K562 (cell line): ENCODE data around the gene HMX1. TPM values are rescaled to one million over a fixed set of nuclear protein-coding genes. Genes with fewer than 3 reads are reported as not detected.

Source experiments
- ATAC-seq: fragments of 200-7000 bp; cut with Tn5 transposase; 3 replicates; pipeline ENCODE4 v1.9.1; 2020; ENCODE audit warnings: moderate library complexity
- BruUV-seq: library from RNA; stranded (reverse); fragments of 400-500 nt; replicated peaks from 2 replicates; lab custom pipeline; 2021; lab: Mats Ljungman, UMichigan
- CTCF ChIA-PET: fragments of 300-600 bp; formaldehyde crosslinking; extraction: SDS; loops from one replicate; lab custom pipeline; 2021; ENCODE audit warnings: low intra/inter-chr PET ratio; lab: Yijun Ruan, JAX
- POLR2A ChIA-PET: fragments of 300-600, 350-650 bp; sonication (Branson Sonifier 250); formaldehyde crosslinking; extraction: SDS; loops from one replicate; lab custom pipeline; 2021; ENCODE audit warnings: antibody characterized with exemption, inconsistent platforms; lab: Yijun Ruan, JAX
- DNase-seq, 4 experiments: peaks; one replicate each; pipeline versions ENCODE4 v3.0.0 to v3.0.0-alpha.2; 2011 to 2018; ENCODE audit warnings: low spot score in 3 of 4, mixed read lengths in 3 of 4; ENCODE audit errors: extremely low read depth in 1 of 4
- FAIRE-seq: peaks from 2 replicates; lab custom pipeline; 2011; peaks lifted over from hg19 to GRCh38; lab: Jason Lieb, UNC
- H2AFZ ChIP-seq: 2 replicates; pipeline ENCODE4 v1.6.0; 2011; ENCODE audit warnings: low read depth, low read length, control low read depth, inconsistent platforms
- H3K27ac ChIP-seq: fragments of 200-600 bp; 3 replicates; pipeline ENCODE4 v1.8.0; 2011; ENCODE audit warnings: low read depth, mild to moderate bottlenecking, control low read depth, inconsistent platforms, low read length, moderate library complexity, mixed read lengths; ENCODE audit errors: extremely low read depth
- H3K27me3 ChIP-seq, 2 experiments: fragments of 300-600 bp in 1 of 2; 2 replicates in 1 of 2; 3 replicates in 1 of 2; pipeline versions ENCODE4 v1.6.0 to v1.8.0; 2011; ENCODE audit warnings: inconsistent platforms in 2 of 2, low read length in 2 of 2, mild to moderate bottlenecking in 1 of 2, mixed read lengths in 1 of 2, moderate library complexity in 1 of 2; ENCODE audit not compliant: control insufficient read depth in 2 of 2, insufficient read depth in 2 of 2
- H3K36me3 ChIP-seq: fragments of 300-600 bp; 3 replicates; pipeline ENCODE4 v1.8.0; 2011; ENCODE audit warnings: mild to moderate bottlenecking, low read length, inconsistent platforms; ENCODE audit not compliant: control insufficient read depth, insufficient read depth
- H3K4me1 ChIP-seq, 2 experiments: fragments of 200-600 bp in 1 of 2; replicated peaks in 1 of 2; 2 replicates in 1 of 2; 3 replicates in 1 of 2; pipeline versions ENCODE4 v1.5.1 to v1.8.0; 2011; ENCODE audit warnings: inconsistent platforms in 2 of 2, low read length in 2 of 2, mild to moderate bottlenecking in 1 of 2, mixed read lengths in 1 of 2, moderate library complexity in 1 of 2; ENCODE audit not compliant: control insufficient read depth in 2 of 2, insufficient read depth in 2 of 2
- H3K4me2 ChIP-seq: 2 replicates; pipeline ENCODE4 v1.6.1; 2011; ENCODE audit warnings: low read length, control low read depth, inconsistent platforms, mixed read lengths; ENCODE audit not compliant: insufficient read depth
- H3K4me3 ChIP-seq: fragments of 200-600 bp; sonication (generic), shearing (Covaris generic); 2 replicates; pipeline ENCODE4 v1.5.1; 2016; ENCODE audit warnings: control low read depth, inconsistent platforms
- H3K79me2 ChIP-seq: fragments of 200-600 bp; 3 replicates; pipeline ENCODE4 v1.8.0; 2011; ENCODE audit warnings: low read length, inconsistent platforms; ENCODE audit not compliant: control insufficient read depth, insufficient read depth
- H3K9ac ChIP-seq, 2 experiments: 2 replicates each; pipeline versions ENCODE4 v1.6.0 to v1.6.1; 2011; ENCODE audit warnings: low read depth in 2 of 2, low read length in 2 of 2, control low read depth in 1 of 2, inconsistent platforms in 1 of 2, mild to moderate bottlenecking in 1 of 2, mixed read lengths in 1 of 2; ENCODE audit not compliant: insufficient read depth in 1 of 2
- H3K9me1 ChIP-seq: one replicate; pipeline ENCODE4 v1.6.0; 2011; ENCODE audit warnings: inconsistent platforms, mild to moderate bottlenecking, low read length, moderate library complexity; ENCODE audit not compliant: control insufficient read depth, insufficient read depth
- H3K9me3 ChIP-seq: replicated peaks from 2 replicates; pipeline ENCODE4 v1.5.1; 2011; ENCODE audit warnings: low read depth, low read length, inconsistent platforms; ENCODE audit not compliant: control insufficient read depth, insufficient read depth
- H4K20me1 ChIP-seq: replicated peaks from 2 replicates; pipeline ENCODE4 v1.6.1; 2011; ENCODE audit warnings: low read length, inconsistent platforms, mixed read lengths; ENCODE audit not compliant: control insufficient read depth, insufficient read depth
- BMI1 ChIP-seq: fragments of 150-350 bp; IDR thresholded peaks from 2 replicates; pipeline ENCODE4 v1.6.1; 2014; ENCODE audit warnings: low read length
- CBFA2T3 ChIP-seq: fragments of 450-650 bp; IDR thresholded peaks from 2 replicates; pipeline ENCODE4 v1.6.1; 2017
- CEBPG ChIP-seq, 3 experiments: fragments of 200-800 bp in 1 of 3; sonication (Bioruptor generic) in 1 of 3; sonication (generic) in 1 of 3; formaldehyde crosslinking in 1 of 3; IDR thresholded peaks in 2 of 3; conservative IDR thresholded peaks in 1 of 3; 2 replicates each; pipeline versions ENCODE4 v1.6.1 to v1.8.0; 2016 to 2022; ENCODE audit warnings: missing compliant biosample characterization in 2 of 3, missing genetic modification characterization in 2 of 3, mild to moderate bottlenecking in 1 of 3, missing genetic modification reagents in 1 of 3
- ETS2 ChIP-seq: IDR thresholded peaks from 2 replicates; pipeline ENCODE4 v1.6.1; 2016; ENCODE audit warnings: borderline replicate concordance, missing genetic modification characterization, mild to moderate bottlenecking, moderate library complexity, missing compliant biosample characterization; ENCODE audit not compliant: poor library complexity, severe bottlenecking
- HNRNPH1 ChIP-seq: fragments of 200-400 bp; formaldehyde crosslinking; optimal IDR thresholded peaks from 2 replicates; pipeline ENCODE3; 2017; ENCODE audit warnings: low read depth, mild to moderate bottlenecking, low read length, moderate library complexity
- KDM2B ChIP-seq: fragments of 250-450 bp; sonication (Bioruptor Pico); IDR thresholded peaks from 2 replicates; pipeline ENCODE4 v1.8.0; 2021; ENCODE audit warnings: mild to moderate bottlenecking, moderate library complexity
- NEUROD1 ChIP-seq: fragments of 150-350 bp; IDR thresholded peaks from 2 replicates; pipeline ENCODE4 v1.6.1; 2014; ENCODE audit warnings: borderline replicate concordance, low read length, low read depth; ENCODE audit not compliant: partially characterized antibody
- RERE ChIP-seq: sonication (generic); formaldehyde crosslinking; IDR thresholded peaks from 2 replicates; pipeline ENCODE4 v1.8.0; 2023; ENCODE audit warnings: missing genetic modification reagents, mild to moderate bottlenecking, borderline replicate concordance
- SAFB ChIP-seq: fragments of 200-400 bp; formaldehyde crosslinking; IDR thresholded peaks from 2 replicates; pipeline ENCODE4 v1.6.1; 2017; ENCODE audit warnings: low read depth, low read length, borderline replicate concordance
- SRSF3 ChIP-seq: fragments of 200-400 bp; formaldehyde crosslinking; IDR thresholded peaks from 2 replicates; pipeline ENCODE4 v1.6.1; 2016; ENCODE audit warnings: mild to moderate bottlenecking, low read length, moderate library complexity; ENCODE audit not compliant: insufficient read depth
- TAF1 ChIP-seq: IDR thresholded peaks from 2 replicates; pipeline ENCODE4 v1.6.1; 2011; ENCODE audit warnings: mild to moderate bottlenecking, low read length, moderate library complexity; ENCODE audit not compliant: insufficient read depth, control insufficient read depth, severe bottlenecking; ENCODE audit errors: extremely low read depth
- ZNF354B ChIP-seq: fragments of 250-450 bp; sonication (Bioruptor Pico); IDR thresholded peaks from 2 replicates; pipeline ENCODE4 v1.4.0; 2020
- ZNF449 ChIP-seq: fragments of 250-450 bp; sonication (Bioruptor Pico); IDR thresholded peaks from 2 replicates; pipeline ENCODE4 v1.8.0; 2022; ENCODE audit warnings: moderate library complexity, mild to moderate bottlenecking, inconsistent platforms
- ZZZ3 ChIP-seq: fragments of 450-650 bp; IDR thresholded peaks from 2 replicates; pipeline ENCODE4 v1.6.1; 2016; ENCODE audit warnings: antibody characterized with exemption, mild to moderate bottlenecking, moderate library complexity
- WGBS: fragments of 100-300 bp; shearing (Covaris generic); methylation state at CpG from one replicate; pipeline ENCODE4 v1.1.6; 2016; ENCODE audit warnings: low coverage, mixed read lengths; ENCODE audit not compliant: insufficient coverage; ENCODE audit errors: missing lambda C conversion rate; 5-methylcytosine and 5-hydroxymethylcytosine counted together
- in situ Hi-C: fragments of 300-500 bp; cut with MboI; formaldehyde crosslinking; loops from 4 replicates; pipeline ENCODE4 v1.15.0; 2018; ENCODE audit warnings: inconsistent platforms, mixed read lengths
- intact Hi-C: fragments of 100-400 bp; cut with micrococcal nuclease; formaldehyde crosslinking; loops from 2 replicates; pipeline ENCODE4 v1.14.2; 2022
- polyA plus RNA-seq, 8 experiments: library from polyadenylated mRNA; depleted of rRNA in 4 of 8; stranded (reverse) in 5 of 8; unstranded in 3 of 8; fragments of >200 nt; fragmentation: Nextera tagmentation in 2 of 8; fragmentation: Illumina TruSeq in 1 of 8; extraction: Ambion mirVana in 2 of 8; extraction: Trizol in 1 of 8; gene quantifications; 2 replicates each; pipeline versions ENCODE4 v1.2.1 to v1.2.3, GENCODE V29; 2011 to 2014; ENCODE audit warnings: inconsistent platforms in 1 of 8, missing spikeins in 1 of 8
- total RNA-seq, 7 experiments: library from RNA; depleted of rRNA in 6 of 7; stranded (reverse); fragments of >200 nt in 6 of 7; fragmentation: Illumina TruSeq in 2 of 7; extraction: Trizol in 2 of 7; gene quantifications; 2 replicates each; pipeline versions ENCODE4 v1.2.1 to v1.2.3, GENCODE V29; 2011 to 2021; ENCODE audit warnings: low replicate concordance in 1 of 7

The HMX1 gene
- total and polyA plus RNA-seq, 9 of the 15 experiments (the other 6 are each of a cell fraction or from before 2014, with no cell fraction given) = not detected

- POLR2A ChIA-PET = no interaction called here
- Histone ChIP-seq H3K9me3 (no peaks in the 10 kb centered on the region; the same call in 1 of the 2 replicates), H3K9me1 (no peaks in the 10 kb centered on the region), H3K4me1 (no peaks in the 10 kb centered on the region), H3K36me3 (no peaks in the 10 kb centered on the region), H3K27me3 (peaks cover 2 to 17% of the 10 kb centered on the region in 2 experiments; a peak in 3 of 5 replicates), H3K4me2 (no peak overlapping the region), H3K27ac (no peak overlapping the region), H3K4me3 (no peak overlapping the region), H4K20me1 (no peaks in the 10 kb centered on the region), H3K9ac (no peak overlapping the region), H2AFZ (no peak overlapping the region), H3K79me2 (no peaks in the 10 kb centered on the region)
- intact Hi-C loops (no loop called here), in situ Hi-C loops (no loop called here)
- ATAC-seq = no peak
- no TSS peak for BruUV-seq
- no peak for DNase-seq
- 2% methylated on average over 3 of the region's 3 CpGs for WGBS
- FAIRE-seq = no peak
- CTCF ChIA-PET = no interaction called here
- TF ChIP-seq RERE (CRISPR knock-in tag) = no peak
- no peak for TF ChIP-seq CEBPG (CRISPR knock-in tag; IDR thresholded peaks at IDR 0.05)
- TF ChIP-seq CEBPG (tag; conservative IDR thresholded peaks at IDR 0.05 in 1 of 2, IDR thresholded peaks at IDR 0.05 in 1 of 2) = no peak
- no peak for TF ChIP-seq CBFA2T3
- TF ChIP-seq SRSF3 = no peak
- no peak for TF ChIP-seq ZNF449 (CRISPR knock-in tag)
- no peak for TF ChIP-seq NEUROD1
- no peak for TF ChIP-seq BMI1
- no peak for TF ChIP-seq HNRNPH1
- TF ChIP-seq KDM2B = no peak
- no peak for TF ChIP-seq ZZZ3
- no peak for TF ChIP-seq TAF1
- no peak for TF ChIP-seq ZNF354B (CRISPR knock-in tag)
- TF ChIP-seq ETS2 = no peak
- no peak for TF ChIP-seq SAFB
These were observed 28.0 kb downstream of the HMX1 start for GRCh38 chr4:8843597-8843996.
